HG02981 (cell line): Measurements from ENCODE around the gene R3HCC1L.

Experiments used
- ATAC-seq: cut with Tn5 transposase; IDR thresholded peaks from one replicate; pipeline ENCODE4 v1.9.1; 2021; ENCODE audit warnings: mild to moderate bottlenecking, moderate library complexity; ENCODE audit not compliant: unreplicated experiment

Gene R3HCC1L

DNA sequence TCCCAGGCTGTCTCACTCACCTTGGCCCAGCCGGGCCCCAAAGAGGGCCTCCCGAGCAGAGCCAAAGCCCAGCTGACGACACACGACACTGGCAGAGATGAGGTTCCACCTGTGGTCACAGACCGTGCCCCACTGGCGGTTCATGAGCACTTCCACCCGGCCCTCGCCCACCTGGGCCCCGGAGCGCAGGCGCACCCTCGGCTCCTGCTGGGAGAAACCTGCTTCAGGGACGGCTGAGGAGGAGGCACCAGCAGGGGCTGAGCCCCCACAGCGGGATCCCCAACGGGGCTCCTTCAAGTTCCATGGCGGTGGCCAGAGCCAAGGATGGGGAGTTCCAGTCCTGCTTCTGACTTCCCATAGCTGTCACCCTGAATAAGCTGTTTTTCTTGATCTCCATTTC lies 123.5 kb downstream of the R3HCC1L start:
- ATAC-seq: no peak

GRCh38 chr10:98258683-98259454 lies 124.4 kb downstream of the R3HCC1L start:
- ATAC-seq: no peak

- ATAC-seq: no peak
Measured at GRCh38 chr10:98259606-98260315, 125.3 kb downstream of the R3HCC1L start.

GRCh38 chr10:98260350-98260749 lies 125.9 kb downstream of the R3HCC1L start:
- no peak for ATAC-seq

DNA sequence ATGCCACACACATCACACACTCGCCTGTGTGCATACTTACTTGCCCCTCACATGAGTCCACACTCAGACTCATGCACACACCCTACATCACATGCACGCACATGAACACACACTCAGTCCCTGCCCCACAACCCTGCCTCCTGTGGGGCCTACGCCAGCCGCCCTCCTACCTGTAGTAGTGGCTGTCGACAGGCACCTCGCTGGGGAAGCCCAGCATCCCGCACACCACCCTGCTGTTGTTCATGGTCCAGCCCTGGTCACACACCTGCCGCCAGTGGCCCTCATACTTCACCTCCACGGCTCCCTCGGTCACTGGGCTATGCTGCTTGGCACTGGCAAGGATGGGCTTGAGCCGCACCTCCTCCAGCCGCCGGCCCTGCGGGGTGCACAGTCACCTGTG lies 126.3 kb downstream of the R3HCC1L start:
- no peak for ATAC-seq

- no peak for ATAC-seq
Measured at GRCh38 chr10:98261436-98262277, 127.2 kb downstream of the R3HCC1L start.

GRCh38 chr10:98262571-98262970 lies 128.1 kb downstream of the R3HCC1L start:
- no peak for ATAC-seq

GRCh38 chr10:98263088-98263487 lies 128.6 kb downstream of the R3HCC1L start:
- no peak for ATAC-seq

- no peak for ATAC-seq
Measured at GRCh38 chr10:98264378-98265065, 130.1 kb downstream of the R3HCC1L start.

GRCh38 chr10:98265403-98266378 lies 131.2 kb downstream of the R3HCC1L start:
- no peak for ATAC-seq

- ATAC-seq: no peak
Measured at GRCh38 chr10:98266647-98267046, 132.2 kb downstream of the R3HCC1L start.

- ATAC-seq: no peak
Measured at GRCh38 chr10:98267069-98267893, 132.8 kb downstream of the R3HCC1L start.

GRCh38 chr10:98267894-98268693 lies 133.6 kb downstream of the R3HCC1L start, which contains the start of gene LOXL4:
Gene LOXL4, minus strand, starts transcription at chr10:98268194. Its CDS starts 5,175 bp downstream, at chr10:98263019.
- ATAC-seq: no peak

DNA sequence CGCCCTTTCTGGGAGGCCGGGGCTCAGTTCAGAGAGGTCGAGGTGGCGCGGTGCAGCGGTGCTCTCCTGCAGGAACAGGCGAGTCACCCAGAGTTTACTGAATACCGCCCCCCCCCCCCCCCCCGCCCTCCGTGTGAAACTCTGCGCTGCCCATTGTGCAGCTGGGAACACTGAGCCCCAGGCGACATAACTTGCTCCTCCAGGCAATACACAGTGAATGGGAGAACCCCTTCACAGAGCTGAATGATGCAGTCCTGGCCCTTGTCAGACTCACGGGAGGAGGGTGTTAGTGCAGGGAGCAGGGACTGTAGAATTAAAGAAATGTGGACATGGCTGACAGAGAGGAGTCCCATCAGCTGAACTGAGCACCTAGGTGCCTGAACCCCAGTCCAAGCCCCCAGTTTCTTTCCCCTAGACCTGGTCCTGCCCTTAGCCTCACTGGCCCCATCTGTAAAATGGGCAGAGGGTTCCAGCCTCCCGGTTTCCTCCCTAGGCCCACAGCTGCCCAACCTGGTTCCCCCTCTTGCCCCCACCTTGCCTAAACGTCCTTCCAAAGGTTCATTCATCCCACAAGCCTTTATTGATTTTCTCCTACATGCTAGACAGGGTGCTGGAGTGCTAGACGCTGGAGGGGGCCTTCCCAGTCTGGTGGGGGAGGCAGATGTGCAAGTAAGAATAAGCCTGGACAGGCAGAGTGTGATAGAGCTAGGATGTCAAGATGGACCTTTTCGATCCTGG lies 134.4 kb downstream of the R3HCC1L start:
- no peak for ATAC-seq

GRCh38 chr10:98269435-98269912 lies 135.0 kb downstream of the R3HCC1L start:
- no peak for ATAC-seq

DNA sequence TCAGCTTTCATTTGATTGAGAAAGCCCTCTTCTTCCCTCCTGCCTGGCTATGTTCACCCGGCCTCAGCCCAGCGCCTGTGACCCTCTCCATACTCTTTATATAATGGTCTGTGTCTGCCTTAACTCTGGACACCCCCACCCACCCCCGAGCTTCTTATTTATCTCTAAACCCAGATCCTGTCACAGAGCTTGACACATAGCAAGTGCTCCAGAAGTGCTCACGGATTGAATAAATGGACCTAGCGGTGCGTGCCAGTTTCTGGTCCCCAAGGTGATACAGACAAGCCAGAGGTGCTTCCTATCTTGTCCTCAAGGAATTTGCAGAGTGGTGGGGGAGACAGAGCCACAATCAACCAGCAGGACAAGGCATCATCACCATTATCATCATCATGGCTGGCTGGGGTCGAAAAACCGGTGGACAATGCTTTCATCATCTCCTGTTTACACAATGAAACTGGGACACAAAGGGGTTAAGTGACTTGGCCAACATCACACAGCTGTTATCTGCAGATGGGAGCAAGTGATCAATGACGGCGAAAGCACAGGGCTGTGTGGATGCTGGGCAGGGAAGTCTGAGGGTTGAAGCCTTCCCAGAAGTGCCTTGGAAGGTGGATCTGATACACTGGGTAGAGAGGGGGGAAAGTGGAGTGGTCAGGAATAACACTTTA lies 135.8 kb downstream of the R3HCC1L start:
- no peak for ATAC-seq

GRCh38 chr10:98270786-98271185 lies 136.3 kb downstream of the R3HCC1L start:
- ATAC-seq: no peak
